ENCODE measurements around the gene MAPT. TPM values are rescaled to one million over a fixed set of nuclear protein-coding genes. Genes with fewer than 3 reads are reported as not detected.

Gene MAPT
- total RNA-seq, 1 donor from 2014 or later: 2.1 TPM

DNA sequence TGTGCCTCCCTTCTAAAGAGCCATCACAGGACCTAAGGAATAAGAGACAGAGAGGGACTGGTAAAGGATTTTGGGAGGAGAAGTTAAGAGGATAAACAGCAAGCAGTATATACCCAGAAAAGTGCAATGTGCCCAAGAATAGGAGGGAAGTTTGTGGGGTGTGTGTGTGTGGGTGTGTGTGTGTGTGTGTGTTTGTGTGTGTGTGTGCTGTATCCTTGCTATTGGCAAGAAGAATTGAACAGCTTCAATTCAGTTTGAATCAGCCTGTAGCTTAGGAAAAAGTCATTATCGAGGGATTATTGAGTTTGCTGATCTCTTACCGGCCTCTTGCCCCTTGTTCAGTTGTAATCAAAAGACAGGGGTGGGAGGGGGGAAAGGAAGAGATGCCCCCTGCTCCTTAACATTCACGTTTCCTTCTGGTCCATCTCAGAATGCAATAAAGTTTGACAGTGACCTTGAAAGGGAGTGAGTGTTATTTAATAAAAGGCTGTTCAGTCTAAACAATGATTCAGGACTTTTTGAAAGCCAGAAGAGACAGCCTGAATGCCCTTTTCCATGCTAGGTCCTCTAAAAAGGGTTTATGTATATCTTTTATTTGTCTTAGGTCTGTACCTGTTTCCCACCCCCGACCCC is 23.9 kb upstream of the MAPT start:
- Histone ChIP-seq H2AFZ (ENCODE audit: low read depth, low read length) (no peak overlapping the region), H3K4me1 (ENCODE audit: insufficient read depth, low read length) (no peaks in the 10 kb centered on the region), H3K27ac (ENCODE audit: low read depth, low read length) (no peak overlapping the region), H3K4me3 (ENCODE audit: insufficient read depth, low read depth, low read length) (no peak overlapping the region), H4K20me1 (ENCODE audit: insufficient read depth, low read length) (no peaks in the 10 kb centered on the region), H3K79me2 (ENCODE audit: insufficient read depth, low read length) (no peaks in the 10 kb centered on the region), H3K9me3 (ENCODE audit: insufficient read depth, low read depth, low read length) (no peaks in the 10 kb centered on the region), H3K4me2 (ENCODE audit: low read length) (no peak overlapping the region), H3K27me3 (ENCODE audit: insufficient read depth, low read length) (peaks cover 6% of the 10 kb centered on the region), H3K9ac (ENCODE audit: low read length) (no peak overlapping the region), H3K36me3 (ENCODE audit: insufficient read depth, low read length) (no peaks in the 10 kb centered on the region)
- H3K36me3 Mint-ChIP-seq (ENCODE audit: low read depth, unreplicated experiment): no peaks in the 10 kb centered on the region
- peaks cover 20% of the 10 kb centered on the region for H3K4me1 Mint-ChIP-seq (ENCODE audit: low read depth, unreplicated experiment)
- FAIRE-seq: no peak
- H3K27ac Mint-ChIP-seq (ENCODE audit: unreplicated experiment): no peak overlapping the region
- peaks cover 2% of the 10 kb centered on the region for H3K9me3 Mint-ChIP-seq (ENCODE audit: unreplicated experiment)
- DNase-seq (ENCODE audit: low read depth): no peak
- no peak overlapping the region for H3K4me3 Mint-ChIP-seq (ENCODE audit: unreplicated experiment)
- H3K27me3 Mint-ChIP-seq (ENCODE audit: low read depth, unreplicated experiment): peaks cover under 1% of the 10 kb centered on the region
- TF ChIP-seq, protein P1, sequence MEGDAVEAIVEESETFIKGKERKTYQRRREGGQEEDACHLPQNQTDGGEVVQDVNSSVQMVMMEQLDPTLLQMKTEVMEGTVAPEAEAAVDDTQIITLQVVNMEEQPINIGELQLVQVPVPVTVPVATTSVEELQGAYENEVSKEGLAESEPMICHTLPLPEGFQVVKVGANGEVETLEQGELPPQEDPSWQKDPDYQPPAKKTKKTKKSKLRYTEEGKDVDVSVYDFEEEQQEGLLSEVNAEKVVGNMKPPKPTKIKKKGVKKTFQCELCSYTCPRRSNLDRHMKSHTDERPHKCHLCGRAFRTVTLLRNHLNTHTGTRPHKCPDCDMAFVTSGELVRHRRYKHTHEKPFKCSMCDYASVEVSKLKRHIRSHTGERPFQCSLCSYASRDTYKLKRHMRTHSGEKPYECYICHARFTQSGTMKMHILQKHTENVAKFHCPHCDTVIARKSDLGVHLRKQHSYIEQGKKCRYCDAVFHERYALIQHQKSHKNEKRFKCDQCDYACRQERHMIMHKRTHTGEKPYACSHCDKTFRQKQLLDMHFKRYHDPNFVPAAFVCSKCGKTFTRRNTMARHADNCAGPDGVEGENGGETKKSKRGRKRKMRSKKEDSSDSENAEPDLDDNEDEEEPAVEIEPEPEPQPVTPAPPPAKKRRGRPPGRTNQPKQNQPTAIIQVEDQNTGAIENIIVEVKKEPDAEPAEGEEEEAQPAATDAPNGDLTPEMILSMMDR (IDR thresholded peaks at IDR 0.05; ENCODE audit: insufficient read depth, low read depth, low read length): no peak
- TF ChIP-seq EZH2 (IDR thresholded peaks at IDR 0.05; ENCODE audit: insufficient read depth, low read length): no peak

DNA sequence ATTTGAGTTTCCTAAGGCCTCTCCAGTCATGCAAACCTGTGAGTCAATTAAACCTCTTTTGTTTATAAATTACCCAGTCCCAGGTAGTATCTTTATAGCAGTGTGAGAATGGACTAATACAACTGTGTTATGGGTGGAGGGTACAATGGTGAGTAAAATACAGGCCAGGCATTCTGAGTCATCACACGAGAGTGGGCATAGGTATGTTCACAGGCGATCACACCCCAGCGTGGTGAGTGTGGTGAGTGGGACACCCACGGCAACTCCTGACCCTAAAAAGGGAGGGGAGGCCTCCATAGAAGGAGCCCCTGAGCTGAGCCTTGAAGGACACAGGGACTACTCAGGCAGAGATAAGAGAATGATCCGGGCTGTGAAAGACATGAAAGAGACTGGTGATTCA is 22.6 kb upstream of the MAPT start:
- Histone ChIP-seq H3K36me3 (ENCODE audit: insufficient read depth, low read length) (no peaks in the 10 kb centered on the region), H3K79me2 (ENCODE audit: insufficient read depth, low read length) (no peaks in the 10 kb centered on the region), H2AFZ (ENCODE audit: low read depth, low read length) (no peak overlapping the region), H3K27me3 (ENCODE audit: insufficient read depth, low read length) (no peaks in the 10 kb centered on the region), H4K20me1 (ENCODE audit: insufficient read depth, low read length) (no peaks in the 10 kb centered on the region), H3K4me1 (ENCODE audit: insufficient read depth, low read length) (no peaks in the 10 kb centered on the region), H3K27ac (ENCODE audit: low read depth, low read length) (no peak overlapping the region), H3K9me3 (ENCODE audit: insufficient read depth, low read depth, low read length) (no peaks in the 10 kb centered on the region), H3K4me3 (ENCODE audit: insufficient read depth, low read depth, low read length) (no peak overlapping the region), H3K9ac (ENCODE audit: low read length) (no peak overlapping the region), H3K4me2 (ENCODE audit: low read length) (no peak overlapping the region)
- Mint-ChIP-seq H3K27me3 (ENCODE audit: low read depth, unreplicated experiment) (no peaks in the 10 kb centered on the region), H3K9me3 (ENCODE audit: unreplicated experiment) (no peaks in the 10 kb centered on the region), H3K27ac (ENCODE audit: unreplicated experiment) (no peak overlapping the region), H3K4me1 (ENCODE audit: low read depth, unreplicated experiment) (peaks cover 23% of the 10 kb centered on the region), H3K4me3 (ENCODE audit: unreplicated experiment) (no peak overlapping the region), H3K36me3 (ENCODE audit: low read depth, unreplicated experiment) (no peaks in the 10 kb centered on the region)
- FAIRE-seq: no peak
- DNase-seq (ENCODE audit: low read depth): no peak
- TF ChIP-seq, protein P1 (IDR thresholded peaks at IDR 0.05; ENCODE audit: insufficient read depth, low read depth, low read length): no peak
- TF ChIP-seq EZH2 (IDR thresholded peaks at IDR 0.05; ENCODE audit: insufficient read depth, low read length): no peak

DNA sequence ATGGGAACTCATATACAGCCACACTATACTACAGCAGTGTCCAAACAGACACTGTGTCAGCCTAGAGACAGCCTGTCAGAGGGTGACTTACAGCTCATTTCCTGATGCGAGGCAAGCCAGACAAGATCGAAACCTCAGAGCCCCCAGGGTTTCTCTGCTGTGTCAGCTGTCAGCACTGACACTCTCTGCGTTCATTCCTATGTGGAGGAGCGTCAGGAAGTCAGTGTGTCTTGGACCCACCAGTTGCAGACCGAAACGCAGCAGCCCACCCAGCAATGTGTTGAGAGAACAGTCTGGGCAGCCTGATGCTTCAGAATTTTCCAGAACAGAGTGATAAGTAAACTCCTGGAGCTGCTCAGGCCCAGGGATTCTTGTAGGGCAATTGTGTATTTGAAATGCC is 20.6 kb upstream of the MAPT start:
- H3K36me3 ChIP-seq (ENCODE audit: insufficient read depth, low read length): no peaks in the 10 kb centered on the region
- peak overlapping the region; percentile 81 for H3K27ac Mint-ChIP-seq (ENCODE audit: unreplicated experiment)
- H2AFZ ChIP-seq (ENCODE audit: low read depth, low read length): no peak overlapping the region
- FAIRE-seq (no peak), DNase-seq (ENCODE audit: low read depth) (no peak)
- no peaks in the 10 kb centered on the region for H3K79me2 ChIP-seq (ENCODE audit: insufficient read depth, low read length)
- peak overlapping the region; percentile 16 for H3K4me3 Mint-ChIP-seq (ENCODE audit: unreplicated experiment)
- H3K36me3 Mint-ChIP-seq (ENCODE audit: low read depth, unreplicated experiment): no peaks in the 10 kb centered on the region
- no peak overlapping the region for H3K9ac ChIP-seq (ENCODE audit: low read length)
- H3K27ac ChIP-seq (ENCODE audit: low read depth, low read length): no peak overlapping the region
- peaks cover 9% of the 10 kb centered on the region for H3K27me3 ChIP-seq (ENCODE audit: insufficient read depth, low read length)
- no peaks in the 10 kb centered on the region for H3K4me1 ChIP-seq (ENCODE audit: insufficient read depth, low read length)
- H3K4me2 ChIP-seq (ENCODE audit: low read length): no peak overlapping the region
- no peak overlapping the region for H3K4me3 ChIP-seq (ENCODE audit: insufficient read depth, low read depth, low read length)
- no peaks in the 10 kb centered on the region for H4K20me1 ChIP-seq (ENCODE audit: insufficient read depth, low read length)
- H3K9me3 Mint-ChIP-seq (ENCODE audit: unreplicated experiment): no peaks in the 10 kb centered on the region
- peaks cover 25% of the 10 kb centered on the region for H3K4me1 Mint-ChIP-seq (ENCODE audit: low read depth, unreplicated experiment)
- H3K9me3 ChIP-seq (ENCODE audit: insufficient read depth, low read depth, low read length): no peaks in the 10 kb centered on the region
- TF ChIP-seq, protein P1 (IDR thresholded peaks at IDR 0.05; ENCODE audit: insufficient read depth, low read depth, low read length): no peak
- no peak for TF ChIP-seq EZH2 (IDR thresholded peaks at IDR 0.05; ENCODE audit: insufficient read depth, low read length)
- no peaks in the 10 kb centered on the region for H3K27me3 Mint-ChIP-seq (ENCODE audit: low read depth, unreplicated experiment)

All from astrocyte (in vitro differentiated cells and primary cell).